Activated CD8-positive, alpha-beta memory T cell treated with anti-CD3 and anti-CD28 coated beads, Interleukin-2, amount 10 ng/mL, durations not matched to agents 7 days and 5 days (primary cell): ENCODE measurements around the gene PCGF3. TPM values are rescaled to one million over a fixed set of nuclear protein-coding genes. Genes with fewer than 3 reads are reported as not detected.

Source experiments
- ATAC-seq: fragments of 150-1000 bp; cut with Tn5 transposase; one replicate; pipeline ENCODE4 v1.10.0; 2021; ENCODE audit warnings: moderate library complexity
- CTCF ChIA-PET: fragments of 350-600 bp; sonication (Branson Sonifier 250); formaldehyde crosslinking; loops from one replicate; lab custom pipeline; 2021; ENCODE audit warnings: antibody characterized with exemption; lab: Charles Lee
- DNase-seq: peaks from one replicate; pipeline ENCODE4 v3.0.0-alpha.2; 2020
- H3K27ac Mint-ChIP-seq: one replicate; pipeline ENCODE4 v1.8.0; 2021; ENCODE audit warnings: mild to moderate bottlenecking, mixed read lengths
- H3K27me3 Mint-ChIP-seq: one replicate; pipeline ENCODE4 v1.8.0; 2021; ENCODE audit warnings: mixed read lengths
- H3K36me3 Mint-ChIP-seq: one replicate; pipeline ENCODE4 v1.8.0; 2021; ENCODE audit warnings: mild to moderate bottlenecking, mixed read lengths
- H3K4me1 Mint-ChIP-seq: one replicate; pipeline ENCODE4 v1.8.0; 2021; ENCODE audit warnings: mixed read lengths
- H3K4me3 Mint-ChIP-seq: one replicate; pipeline ENCODE4 v1.8.0; 2021; ENCODE audit warnings: mild to moderate bottlenecking, moderate library complexity, mixed read lengths
- H3K9me3 Mint-ChIP-seq: one replicate; pipeline ENCODE4 v1.8.0; 2022; ENCODE audit warnings: low read depth, mixed read lengths
- total RNA-seq, 2 experiments: library from RNA; stranded (reverse); gene quantifications; one replicate each; pipeline ENCODE4 v1.2.3, GENCODE V29; 2021

The PCGF3 gene
- total RNA-seq, 2 experiments from 2014 or later = 38.9 to 49.0 TPM

DNA sequence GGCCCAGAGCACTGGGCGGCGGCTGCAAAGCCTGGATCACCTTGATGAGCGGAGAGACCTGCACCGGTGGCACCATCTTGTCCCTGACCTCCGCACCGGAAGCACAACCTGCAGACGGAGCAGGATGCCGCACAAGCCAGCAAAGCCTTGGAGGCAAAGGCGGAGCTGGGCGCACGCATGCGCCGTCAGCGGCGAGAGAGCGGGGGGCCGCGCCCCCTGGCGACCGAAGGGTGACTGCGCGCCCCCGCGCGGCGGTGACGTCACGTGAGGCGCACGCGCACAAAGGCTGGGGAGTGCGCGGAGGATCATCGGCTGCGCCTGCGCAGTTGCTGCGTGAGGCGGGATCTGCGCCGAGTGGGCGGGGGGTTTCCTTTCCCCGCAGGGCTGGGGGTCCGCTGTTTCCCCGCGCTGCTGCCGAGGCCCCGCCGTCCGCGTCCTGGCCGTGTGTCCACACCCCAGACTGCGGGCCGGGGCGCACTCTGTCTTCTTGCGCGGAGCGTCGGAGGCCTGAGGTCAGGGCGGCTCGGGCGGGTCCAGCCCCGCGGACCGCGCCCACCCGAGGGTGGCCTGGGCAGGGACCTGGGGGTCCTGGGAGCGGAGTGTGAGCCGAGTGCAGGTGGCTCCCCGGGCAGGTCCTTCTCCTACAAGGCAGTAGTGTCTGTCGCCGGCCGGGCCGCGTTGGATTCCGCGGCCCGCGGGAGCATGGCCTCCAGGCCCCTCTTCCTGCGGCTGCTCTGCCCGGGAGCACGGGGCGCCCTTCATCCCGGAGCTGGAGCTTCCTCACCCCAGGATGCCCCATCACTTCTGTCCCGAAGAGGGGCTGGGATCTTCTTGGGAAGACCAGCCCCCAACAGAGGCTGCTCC, 31.2 kb upstream of the PCGF3 start, which contains the start of the genes ATP5ME and MYL5:
Gene ATP5ME (minus strand): TSS at position 105 of the 864 bp plus-strand sequence. CDS start 29 bp downstream, at position 76.
Gene MYL5 (plus strand): TSS at position 371 of the 864 bp plus-strand sequence. CDS start 3,485 bp downstream, outside the sequence.
- H3K4me1 Mint-ChIP-seq = peaks cover 21% of the 10 kb centered on the region
- peak; percentile 98 for DNase-seq

DNA sequence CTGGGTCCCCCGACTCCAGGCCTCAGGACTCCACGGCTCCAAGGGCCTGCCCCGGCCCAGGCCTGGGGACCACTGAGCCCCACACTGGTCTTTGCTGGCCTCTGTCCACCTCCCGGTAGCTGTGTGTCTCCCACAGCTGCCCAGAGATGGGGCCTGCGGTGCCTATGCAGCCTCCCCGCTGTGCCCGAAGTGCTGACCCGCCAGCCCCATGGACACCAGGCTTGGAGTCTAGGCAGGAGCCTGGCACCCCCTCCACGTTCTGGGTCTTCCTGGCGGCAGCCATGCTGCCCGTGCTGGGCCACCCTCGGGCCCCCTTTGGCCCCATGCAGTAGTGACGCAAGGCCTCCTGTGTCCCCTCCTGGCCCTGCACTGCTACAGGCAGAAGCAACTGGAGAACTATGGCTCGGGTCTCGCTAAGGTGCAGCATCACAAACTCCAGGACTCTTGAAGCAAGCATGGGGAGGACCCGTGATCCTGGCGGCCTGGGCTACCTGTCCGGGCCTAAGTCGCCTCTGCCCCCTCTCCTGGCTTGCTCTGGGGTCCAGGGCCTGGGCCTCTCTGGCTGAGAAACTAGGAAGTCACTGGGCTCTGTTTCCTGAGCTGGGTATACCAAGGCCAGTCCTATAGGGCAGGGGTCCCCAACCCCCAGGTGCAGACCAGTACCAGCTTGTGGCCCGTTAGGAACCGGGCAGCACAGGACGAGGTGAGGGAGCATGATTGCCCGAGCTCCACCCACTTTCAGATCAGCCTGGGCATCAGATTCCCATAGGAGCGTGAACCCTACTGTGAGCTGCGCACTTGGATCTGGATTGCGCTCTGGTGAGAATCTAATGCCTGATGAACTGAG, 30.4 kb upstream of the PCGF3 start:
- H3K36me3 Mint-ChIP-seq = peaks cover 25% of the 10 kb centered on the region
- CTCF ChIA-PET = interaction anchor here (0.7 to 1.6 kb wide), 5 partner anchors 9 to 16 kb away, joined by 3 to 5 read pairs (median 3); no protein-coding TSS in a partner anchor
- H3K9me3 Mint-ChIP-seq = no peaks in the 10 kb centered on the region
- H3K27ac Mint-ChIP-seq = peak overlapping the region; percentile 86
- ATAC-seq (peak; percentile 1), DNase-seq (no peak)
- peak overlapping the region; percentile 82 for H3K4me3 Mint-ChIP-seq
- no peaks in the 10 kb centered on the region for H3K27me3 Mint-ChIP-seq
- peaks cover 22% of the 10 kb centered on the region for H3K4me1 Mint-ChIP-seq

More for the DNA sequence above, 31.2 kb upstream of the PCGF3 start, which contains the start of the genes ATP5ME and MYL5:
- H3K27me3 Mint-ChIP-seq = no peaks in the 10 kb centered on the region
- peak; percentile 94 for ATAC-seq
- no peaks in the 10 kb centered on the region for H3K9me3 Mint-ChIP-seq
- H3K4me3 Mint-ChIP-seq = peak within 1 kb of the TSS; percentile 82
- CTCF ChIA-PET = interaction anchor here (0.8 to 2.8 kb wide), 13 partner anchors 10 to 550 kb away, joined by 3 to 21 read pairs (median 3); partner anchors contain the start of gene ZNF718
- H3K36me3 Mint-ChIP-seq = peaks cover 25% of the 10 kb centered on the region
- peak within 1 kb of the TSS; percentile 86 for H3K27ac Mint-ChIP-seq

DNA sequence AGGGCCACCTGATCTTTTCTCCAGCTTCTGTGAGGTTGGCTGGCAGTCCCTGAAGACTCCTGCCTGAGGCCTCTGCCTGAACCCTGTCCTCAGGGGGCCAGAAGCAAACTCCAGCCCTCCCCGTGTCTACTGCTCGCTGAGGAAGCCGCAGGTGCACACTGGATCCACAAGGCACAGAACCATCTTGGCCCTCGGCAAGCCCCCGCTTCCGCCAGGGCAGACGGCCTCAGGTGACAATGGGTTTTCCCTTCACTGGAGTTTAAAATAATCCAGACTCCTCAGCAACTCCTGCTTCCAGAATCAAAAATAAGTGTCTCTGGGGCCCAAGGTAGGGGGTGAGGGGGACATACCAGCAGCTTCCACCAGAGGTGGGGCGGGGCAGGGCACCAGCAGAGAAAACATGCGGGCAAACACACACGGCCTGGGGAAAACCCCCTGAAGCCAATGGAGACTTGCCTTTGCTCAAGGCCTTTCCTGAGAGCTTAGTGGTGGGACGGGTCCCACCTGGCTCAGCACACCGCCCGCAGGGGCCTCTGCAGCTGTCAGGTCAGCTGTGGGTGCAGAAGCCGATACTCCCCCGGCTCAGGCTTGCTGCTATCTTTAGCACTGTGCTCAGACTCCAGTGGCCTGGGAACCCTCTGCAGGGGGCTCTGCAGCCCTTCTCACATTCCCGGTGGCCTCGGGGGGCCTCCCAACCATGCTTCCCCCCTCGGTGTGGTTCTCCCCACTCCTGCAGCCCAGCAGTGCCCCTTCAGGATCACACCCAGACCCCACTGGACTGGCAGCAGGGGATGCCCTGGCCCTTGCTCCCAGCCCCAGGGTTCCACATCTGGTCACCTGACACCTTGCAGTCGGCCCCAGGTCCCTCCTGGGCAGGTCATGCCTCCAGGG, 29.4 kb upstream of the PCGF3 start:
- DNase-seq (no peak), ATAC-seq (no peak)
- Mint-ChIP-seq H3K36me3 (peaks cover 17% of the 10 kb centered on the region), H3K4me3 (no peak overlapping the region), H3K9me3 (no peaks in the 10 kb centered on the region), H3K27me3 (no peaks in the 10 kb centered on the region), H3K27ac (no peak overlapping the region), H3K4me1 (peaks cover 29% of the 10 kb centered on the region)
- CTCF ChIA-PET = interaction anchor here (1.1 to 1.6 kb wide), 2 partner anchors 12 to 15 kb away, joined by 3 to 4 read pairs; no protein-coding TSS in a partner anchor

DNA sequence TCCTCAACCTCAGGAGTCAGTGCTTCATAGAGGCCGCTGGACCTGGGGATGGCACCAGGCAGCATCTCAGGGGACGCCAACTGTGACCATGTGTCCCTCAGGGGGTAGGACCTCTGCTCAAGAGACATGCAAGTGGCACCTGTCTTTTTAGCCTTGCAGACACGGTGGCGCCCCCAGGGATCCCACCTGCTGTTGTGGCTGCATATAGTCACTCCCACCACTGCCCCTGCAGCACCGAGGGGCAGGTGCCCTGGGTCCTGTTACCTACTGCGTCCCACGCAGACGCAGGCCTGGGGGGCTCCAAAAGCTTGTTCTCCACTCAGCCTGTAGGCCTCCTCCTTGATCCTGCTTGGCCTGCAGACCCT, 28.8 kb upstream of the PCGF3 start:
- Mint-ChIP-seq H3K27me3 (no peaks in the 10 kb centered on the region), H3K36me3 (peaks cover 12% of the 10 kb centered on the region), H3K4me1 (peaks cover 29% of the 10 kb centered on the region), H3K27ac (no peak overlapping the region), H3K4me3 (no peak overlapping the region), H3K9me3 (no peaks in the 10 kb centered on the region)
- no peak for ATAC-seq
- DNase-seq = no peak
- CTCF ChIA-PET = no interaction called here

DNA sequence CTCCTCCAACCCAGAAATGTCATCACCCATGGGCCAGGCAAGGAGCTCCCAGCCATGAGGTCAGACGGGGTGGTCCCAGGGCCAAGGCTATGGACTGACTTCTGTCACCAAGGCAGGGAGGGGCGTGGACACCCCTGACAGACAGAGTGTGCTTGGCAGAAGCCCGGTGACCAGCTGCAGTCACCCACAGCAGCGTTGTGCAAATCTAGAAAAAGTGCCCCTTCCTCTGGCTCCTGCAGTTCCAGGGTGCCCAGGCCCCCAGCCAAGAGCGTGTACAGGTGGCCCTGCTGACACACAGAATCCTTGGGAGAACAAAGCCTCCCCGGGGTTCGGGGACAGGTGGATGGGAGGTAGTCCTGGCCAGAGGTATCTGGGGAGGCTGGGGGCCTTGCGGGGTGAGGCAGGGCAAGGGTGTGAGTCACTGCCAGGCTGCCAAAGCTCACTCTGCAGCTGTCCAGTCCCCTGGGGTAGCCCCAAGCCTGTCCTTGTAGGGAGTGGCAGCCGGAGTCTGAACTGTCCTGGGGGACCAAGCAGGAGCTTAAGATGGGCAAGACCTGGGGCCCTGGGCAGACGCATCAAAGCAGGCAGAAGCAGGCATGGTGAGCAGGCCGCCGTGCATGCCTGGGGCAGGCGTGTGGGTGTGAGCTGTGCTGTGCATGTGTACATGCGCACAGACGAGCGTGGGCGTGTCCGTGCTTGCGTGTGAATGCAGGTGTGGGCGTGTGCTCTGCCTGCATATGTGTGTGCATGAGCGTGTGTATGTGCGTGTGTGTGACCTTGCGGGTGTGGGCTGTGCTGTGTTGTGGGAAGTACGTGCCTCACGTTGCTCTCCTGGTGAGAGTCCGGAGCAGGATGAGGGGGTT, 28.0 kb upstream of the PCGF3 start:
- Mint-ChIP-seq H3K4me3 (no peak overlapping the region), H3K27me3 (no peaks in the 10 kb centered on the region), H3K9me3 (no peaks in the 10 kb centered on the region), H3K36me3 (peaks cover 7% of the 10 kb centered on the region), H3K4me1 (peaks cover 26% of the 10 kb centered on the region), H3K27ac (no peak overlapping the region)
- DNase-seq = no peak
- ATAC-seq = no peak
- CTCF ChIA-PET = no interaction called here

DNA sequence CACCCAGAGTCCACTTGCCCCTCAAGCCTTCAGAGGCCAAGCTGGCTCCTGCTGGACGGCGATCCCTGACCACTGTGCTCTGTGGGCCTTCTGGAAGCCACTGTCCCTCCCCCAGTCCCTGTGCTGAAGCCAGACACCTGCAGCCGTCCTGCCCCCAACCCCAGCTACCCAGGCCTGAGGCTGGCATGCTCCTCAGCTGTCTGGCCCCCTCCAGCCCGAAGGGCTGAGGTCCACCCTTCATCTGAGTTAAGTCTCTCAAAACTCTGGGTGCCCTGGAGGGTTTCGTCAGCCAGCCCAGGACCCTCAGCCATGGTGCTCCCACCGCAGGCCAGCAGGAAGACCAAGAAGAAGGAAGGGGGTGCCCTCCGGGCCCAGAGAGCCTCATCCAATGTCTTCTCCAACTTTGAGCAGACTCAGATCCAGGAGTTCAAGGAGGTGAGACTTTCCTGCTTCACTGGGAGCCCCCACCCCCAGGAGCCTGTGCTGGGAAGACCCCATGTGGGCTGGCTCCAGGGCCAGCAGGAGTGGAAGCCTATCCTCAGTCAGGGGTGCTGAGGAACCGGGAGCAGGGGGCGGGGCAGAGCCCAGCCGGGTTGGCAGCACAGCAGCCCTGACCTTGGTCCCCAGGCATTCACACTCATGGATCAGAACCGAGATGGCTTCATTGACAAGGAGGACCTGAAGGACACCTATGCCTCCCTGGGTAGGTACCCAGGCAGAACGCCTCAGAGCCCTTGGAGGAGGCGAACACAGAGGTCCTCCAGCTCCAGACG, 27.1 kb upstream of the PCGF3 start:
- CTCF ChIA-PET = no interaction called here
- H3K9me3 Mint-ChIP-seq = no peaks in the 10 kb centered on the region
- H3K27me3 Mint-ChIP-seq = no peaks in the 10 kb centered on the region

DNA sequence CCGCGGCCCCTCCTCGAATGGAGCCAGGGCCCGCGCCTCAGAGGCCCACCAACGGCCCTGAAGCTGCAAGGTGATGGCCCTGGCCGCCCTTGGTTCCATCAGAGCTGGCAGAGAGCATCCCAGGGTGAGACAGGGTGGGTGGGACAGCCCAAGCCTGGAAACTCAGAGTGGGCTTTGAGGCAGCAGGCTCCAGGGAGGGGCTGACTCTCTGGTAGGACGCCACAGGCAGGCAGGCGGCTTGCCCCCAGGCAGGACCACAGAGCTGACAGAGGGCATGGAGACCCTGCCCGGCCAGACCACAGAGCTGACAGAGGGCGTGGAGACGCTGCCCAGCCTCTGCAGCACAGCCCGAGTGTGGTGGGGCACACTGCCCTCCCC, 26.5 kb upstream of the PCGF3 start:
- peaks cover under 1% of the 10 kb centered on the region for H3K36me3 Mint-ChIP-seq
- H3K4me1 Mint-ChIP-seq = peaks cover 20% of the 10 kb centered on the region
- CTCF ChIA-PET = no interaction called here
- no peaks in the 10 kb centered on the region for H3K27me3 Mint-ChIP-seq
- H3K4me3 Mint-ChIP-seq = no peak overlapping the region
- no peak overlapping the region for H3K27ac Mint-ChIP-seq
- DNase-seq = no peak
- no peak for ATAC-seq
- H3K9me3 Mint-ChIP-seq = no peaks in the 10 kb centered on the region

More for the DNA sequence above, 27.1 kb upstream of the PCGF3 start:
- no peak for DNase-seq
- Mint-ChIP-seq H3K27ac (no peak overlapping the region), H3K36me3 (peaks cover 2% of the 10 kb centered on the region), H3K4me3 (no peak overlapping the region), H3K4me1 (peaks cover 21% of the 10 kb centered on the region)
- no peak for ATAC-seq

DNA sequence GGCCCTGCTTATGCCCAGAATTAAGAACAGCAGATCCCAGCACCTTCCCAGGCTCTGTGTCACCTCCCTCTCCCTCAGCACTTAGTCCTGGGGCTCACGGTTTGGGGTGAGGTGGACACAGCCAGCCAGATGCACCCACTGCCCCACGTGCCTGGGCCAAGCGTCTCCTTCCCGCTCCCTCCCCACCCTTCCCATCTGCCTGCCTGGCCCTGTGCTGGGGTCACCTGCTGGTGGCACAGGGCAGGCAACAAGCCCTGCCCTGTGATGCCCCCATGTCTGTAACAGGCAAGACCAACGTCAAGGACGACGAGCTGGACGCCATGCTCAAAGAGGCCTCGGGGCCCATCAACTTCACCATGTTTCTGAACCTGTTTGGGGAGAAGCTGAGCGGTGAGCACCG, 26.0 kb upstream of the PCGF3 start:
- peaks cover 19% of the 10 kb centered on the region for H3K4me1 Mint-ChIP-seq
- no peak for ATAC-seq
- no peaks in the 10 kb centered on the region for H3K9me3 Mint-ChIP-seq
- DNase-seq = no peak
- H3K36me3 Mint-ChIP-seq = no peaks in the 10 kb centered on the region
- CTCF ChIA-PET = interaction anchor here (1.5 kb wide), 1 partner anchor 62 kb away, joined by 4 read pairs; no protein-coding TSS in a partner anchor
- no peaks in the 10 kb centered on the region for H3K27me3 Mint-ChIP-seq
- no peak overlapping the region for H3K27ac Mint-ChIP-seq
- no peak overlapping the region for H3K4me3 Mint-ChIP-seq

DNA sequence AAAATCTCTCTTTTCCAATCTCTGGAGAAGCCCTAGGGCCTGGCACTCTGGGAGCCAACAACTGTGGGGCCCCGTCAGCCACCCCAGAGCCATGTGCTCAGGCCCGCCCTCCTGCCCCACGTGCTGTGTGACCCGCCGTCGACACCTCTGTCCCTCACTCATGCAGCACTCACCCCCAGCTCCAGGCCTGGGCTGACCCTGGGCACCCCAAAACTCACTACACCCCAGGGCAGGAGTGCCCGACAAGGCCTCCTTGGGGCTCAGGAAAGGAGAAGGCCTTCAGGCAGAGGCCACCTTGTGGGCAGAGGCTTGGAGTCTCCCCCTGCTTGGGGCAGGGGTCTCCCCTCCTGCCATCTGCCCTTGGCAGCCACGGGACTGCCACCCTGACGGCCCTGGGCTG, 25.5 kb upstream of the PCGF3 start:
- Mint-ChIP-seq H3K4me3 (peak overlapping the region; percentile 70), H3K36me3 (no peaks in the 10 kb centered on the region), H3K4me1 (peaks cover 19% of the 10 kb centered on the region), H3K27ac (peak overlapping the region; percentile 80), H3K27me3 (no peaks in the 10 kb centered on the region), H3K9me3 (no peaks in the 10 kb centered on the region)
- DNase-seq (no peak), ATAC-seq (no peak)
- CTCF ChIA-PET = interaction anchor here (1.5 kb wide), 1 partner anchor 61 kb away, joined by 4 read pairs; no protein-coding TSS in a partner anchor

DNA sequence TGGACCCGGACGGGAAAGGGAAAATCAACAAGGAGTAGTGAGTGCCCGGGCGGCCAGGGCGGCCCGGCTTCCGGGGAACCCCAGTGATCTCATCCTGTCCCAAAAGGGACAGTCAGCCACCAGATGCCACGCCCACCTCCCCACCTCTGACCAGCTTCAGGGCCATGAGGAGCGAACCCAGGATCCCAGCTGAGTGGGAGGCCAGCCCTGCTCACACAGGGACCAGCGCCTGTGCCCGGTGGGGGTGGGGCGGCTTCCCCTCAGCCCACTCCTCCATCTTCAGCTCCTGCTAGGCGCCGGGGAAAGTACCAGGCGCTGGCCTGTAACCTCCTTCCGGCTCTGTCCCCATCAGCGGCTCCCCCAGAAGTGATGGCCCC, 25.1 kb upstream of the PCGF3 start:
- ATAC-seq = peak; percentile 50
- no peaks in the 10 kb centered on the region for H3K9me3 Mint-ChIP-seq
- peak overlapping the region; percentile 80 for H3K27ac Mint-ChIP-seq
- peaks cover 16% of the 10 kb centered on the region for H3K4me1 Mint-ChIP-seq
- no peak for DNase-seq
- H3K36me3 Mint-ChIP-seq = no peaks in the 10 kb centered on the region
- no peaks in the 10 kb centered on the region for H3K27me3 Mint-ChIP-seq
- H3K4me3 Mint-ChIP-seq = peak overlapping the region; percentile 70
- CTCF ChIA-PET = interaction anchor here (1.5 kb wide), 1 partner anchor 61 kb away, joined by 4 read pairs; no protein-coding TSS in a partner anchor
